ENCODE data around the gene PPP1R3A.
"Not testable (repeated sequence)": the region's sequence is repeated elsewhere in the genome, so short reads cannot be mapped to it uniquely, and the experiment has no call there.

The PPP1R3A gene

GRCh38 chr7:113918946-113919345 lies at the start of gene PPP1R3A:
Gene PPP1R3A (minus strand): TSS chr7:113919009. CDS start chr7:113918996, 13 bp downstream.
- DNase-seq (ENCODE audit: low read depth in 2 of 2, low spot score in 1 of 2): no peak

GRCh38 chr7:113963356-113963755 lies 44.5 kb upstream of the PPP1R3A start:
- DNase-seq (ENCODE audit: low read depth in 2 of 2, low spot score in 1 of 2): no peak

GRCh38 chr7:113959910-113960309 lies 41.1 kb upstream of the PPP1R3A start:
- no peak for DNase-seq (ENCODE audit: low read depth in 2 of 2, low spot score in 1 of 2)

GRCh38 chr7:113955157-113955556 lies 36.3 kb upstream of the PPP1R3A start:
- no peak for DNase-seq (ENCODE audit: low read depth in 2 of 2, low spot score in 1 of 2)

GRCh38 chr7:113953553-113953952 lies 34.7 kb upstream of the PPP1R3A start:
- DNase-seq (ENCODE audit: low read depth in 2 of 2, low spot score in 1 of 2): no peak

GRCh38 chr7:113945018-113945938 lies 26.5 kb upstream of the PPP1R3A start:
- DNase-seq (ENCODE audit: low read depth in 2 of 2, low spot score in 1 of 2): no peak

- DNase-seq (ENCODE audit: low read depth in 2 of 2, low spot score in 1 of 2): no peak
Observed at GRCh38 chr7:113936982-113937381, 18.2 kb upstream of the PPP1R3A start.

GRCh38 chr7:113936535-113936934 lies 17.7 kb upstream of the PPP1R3A start:
- no peak for DNase-seq (ENCODE audit: low read depth in 2 of 2, low spot score in 1 of 2)

- DNase-seq (ENCODE audit: low read depth in 2 of 2, low spot score in 1 of 2): not testable (repeated sequence)
Observed at GRCh38 chr7:113929389-113929788, 10.6 kb upstream of the PPP1R3A start.

GRCh38 chr7:113928112-113928511 lies 9.3 kb upstream of the PPP1R3A start:
- DNase-seq (ENCODE audit: low read depth in 2 of 2, low spot score in 1 of 2): no peak

GRCh38 chr7:113922049-113922448 lies 3.2 kb upstream of the PPP1R3A start:
- DNase-seq (ENCODE audit: low read depth in 2 of 2, low spot score in 1 of 2): no peak

- DNase-seq (ENCODE audit: low read depth in 2 of 2, low spot score in 1 of 2): no peak
Observed at GRCh38 chr7:113921363-113921762, 2.6 kb upstream of the PPP1R3A start.

GRCh38 chr7:113917840-113918239 lies 969 bp downstream of the PPP1R3A start:
- DNase-seq (ENCODE audit: low read depth in 2 of 2, low spot score in 1 of 2): no peak

- no peak for DNase-seq (ENCODE audit: low read depth in 2 of 2, low spot score in 1 of 2)
Observed at GRCh38 chr7:113915956-113916355, 2.9 kb downstream of the PPP1R3A start.

- no peak for DNase-seq (ENCODE audit: low read depth in 2 of 2, low spot score in 1 of 2)
Observed at GRCh38 chr7:113912876-113913275, 5.9 kb downstream of the PPP1R3A start.

- no peak for DNase-seq (ENCODE audit: low read depth in 2 of 2, low spot score in 1 of 2)
Observed at GRCh38 chr7:113907617-113908016, 11.2 kb downstream of the PPP1R3A start.

- no peak for DNase-seq (ENCODE audit: low read depth in 2 of 2, low spot score in 1 of 2)
Observed at GRCh38 chr7:113904521-113904920, 14.3 kb downstream of the PPP1R3A start.

- DNase-seq (ENCODE audit: low read depth in 2 of 2, low spot score in 1 of 2): no peak
Observed at GRCh38 chr7:113892818-113893217, 26.0 kb downstream of the PPP1R3A start.

- no peak for DNase-seq (ENCODE audit: low read depth in 2 of 2, low spot score in 1 of 2)
Observed at GRCh38 chr7:113891828-113892227, 27.0 kb downstream of the PPP1R3A start.

GRCh38 chr7:113891031-113891350 lies 27.8 kb downstream of the PPP1R3A start:
- no peak for DNase-seq (ENCODE audit: low read depth in 2 of 2, low spot score in 1 of 2)

- no peak for DNase-seq (ENCODE audit: low read depth in 2 of 2, low spot score in 1 of 2)
Observed at GRCh38 chr7:113890331-113891030, 28.3 kb downstream of the PPP1R3A start.

- no peak for DNase-seq (ENCODE audit: low read depth in 2 of 2, low spot score in 1 of 2)
Observed at GRCh38 chr7:113883096-113883495, 35.7 kb downstream of the PPP1R3A start.

Data from stimulated activated CD8-positive, alpha-beta memory T cell treated with anti-CD3 and anti-CD28 coated beads, Interleukin-4, amount 100 ng/mL, for 4 hours (primary cell).